GM21447 (cell line): ENCODE data around the gene ISOC2.
"Not testable (repeated sequence)": the region's sequence is repeated elsewhere in the genome, so short reads cannot be mapped to it uniquely, and the experiment has no call there.

Experiments used
- ATAC-seq: cut with Tn5 transposase; IDR thresholded peaks from one replicate; pipeline ENCODE4 v1.9.1; 2021; ENCODE audit not compliant: unreplicated experiment

The ISOC2 gene

GRCh38 chr19:55460670-55461258, 678 bp downstream of the ISOC2 start:
- no peak for ATAC-seq

- no peak for ATAC-seq
Observed at GRCh38 chr19:55459950-55460657, 1.3 kb downstream of the ISOC2 start.

GRCh38 chr19:55459551-55459949, 1.9 kb downstream of the ISOC2 start:
- no peak for ATAC-seq

GRCh38 chr19:55457683-55458457, 3.6 kb downstream of the ISOC2 start:
- no peak for ATAC-seq

- no peak for ATAC-seq
Observed at GRCh38 chr19:55456347-55456746, 5.1 kb downstream of the ISOC2 start.

GRCh38 chr19:55455576-55456235, 5.7 kb downstream of the ISOC2 start:
- no peak for ATAC-seq

GRCh38 chr19:55454787-55455243, 6.6 kb downstream of the ISOC2 start:
- no peak for ATAC-seq

GRCh38 chr19:55453511-55454260, 7.8 kb downstream of the ISOC2 start:
- no peak for ATAC-seq

GRCh38 chr19:55452749-55453346, 8.6 kb downstream of the ISOC2 start:
- no peak for ATAC-seq

GRCh38 chr19:55451965-55452748, 9.3 kb downstream of the ISOC2 start:
- ATAC-seq: no peak

- ATAC-seq: no peak
Observed at GRCh38 chr19:55451163-55451964, 10.1 kb downstream of the ISOC2 start.

GRCh38 chr19:55449469-55449868, 12.0 kb downstream of the ISOC2 start:
- no peak for ATAC-seq

GRCh38 chr19:55448175-55448490, 13.3 kb downstream of the ISOC2 start:
- ATAC-seq: not testable (repeated sequence)

GRCh38 chr19:55447421-55448174, 13.8 kb downstream of the ISOC2 start:
- ATAC-seq: no peak

GRCh38 chr19:55446060-55446459, 15.4 kb downstream of the ISOC2 start:
- no peak for ATAC-seq

- no peak for ATAC-seq
Observed at GRCh38 chr19:55444646-55445045, 16.8 kb downstream of the ISOC2 start.

- no peak for ATAC-seq
Observed at GRCh38 chr19:55443824-55444480, 17.5 kb downstream of the ISOC2 start.
